G401 (cell line): Measurements from ENCODE around the gene NELFB. TPM values are rescaled to one million over a fixed set of nuclear protein-coding genes. Genes with fewer than 3 reads are reported as not detected.

Experiments
- DNase-seq: peaks from one replicate; pipeline ENCODE4 v3.0.0-alpha.2; 2015; ENCODE audit warnings: low spot score
- in situ Hi-C: cut with HindIII; loops from 2 replicates; pipeline ENCODE4 v1.10.0; 2016; ENCODE audit warnings: low sequenced_read_pairs, mixed read lengths
- total RNA-seq: library from RNA; depleted of rRNA; stranded (reverse); fragments of >200 nt; shearing (Covaris generic); gene quantifications from 2 replicates; pipeline ENCODE4 v1.2.3, GENCODE V29; 2014; rRNA removed

NELFB gene
- total RNA-seq: 93.6 and 118 TPM in 2 replicates

GRCh38 chr9:137254624-137255447 is at the start of gene NELFB:
Gene NELFB, plus strand, starts transcription at chr9:137255327.
- in situ Hi-C loops: no loop called here

GRCh38 chr9:137206602-137207001 is 48.5 kb upstream of the NELFB start:
- DNase-seq: no peak
- in situ Hi-C loops: no loop called here

More at GRCh38 chr9:137254624-137255447, at the start of gene NELFB:
- peak; percentile 85 for DNase-seq

GRCh38 chr9:137211532-137211931 is 43.6 kb upstream of the NELFB start:
- in situ Hi-C loops: no loop called here
- DNase-seq: no peak

- DNase-seq: no peak
- in situ Hi-C loops: no loop called here
Observed at GRCh38 chr9:137212520-137212919, 42.6 kb upstream of the NELFB start.

GRCh38 chr9:137213160-137214060 is 41.7 kb upstream of the NELFB start:
- no peak for DNase-seq
- in situ Hi-C loops: no loop called here

GRCh38 chr9:137214620-137215019 is 40.5 kb upstream of the NELFB start:
- no peak for DNase-seq
- in situ Hi-C loops: no loop called here

GRCh38 chr9:137215196-137215986 is 39.7 kb upstream of the NELFB start:
- in situ Hi-C loops: no loop called here
- no peak for DNase-seq

- no peak for DNase-seq
- in situ Hi-C loops: no loop called here
Observed at GRCh38 chr9:137216188-137216965, 38.8 kb upstream of the NELFB start.

GRCh38 chr9:137217276-137218211 is 37.6 kb upstream of the NELFB start:
- in situ Hi-C loops: no loop called here
- no peak for DNase-seq

GRCh38 chr9:137218212-137218753 is 36.8 kb upstream of the NELFB start:
- in situ Hi-C loops: no loop called here
- DNase-seq: no peak

- no peak for DNase-seq
- in situ Hi-C loops: no loop called here
Observed at GRCh38 chr9:137218754-137219271, 36.3 kb upstream of the NELFB start.

GRCh38 chr9:137219757-137220316 is 35.3 kb upstream of the NELFB start:
- no peak for DNase-seq
- in situ Hi-C loops: no loop called here

GRCh38 chr9:137220317-137221094 is 34.6 kb upstream of the NELFB start:
- in situ Hi-C loops: no loop called here
- no peak for DNase-seq

GRCh38 chr9:137221095-137221505 is 34.0 kb upstream of the NELFB start:
- in situ Hi-C loops: no loop called here
- no peak for DNase-seq

GRCh38 chr9:137221506-137222111 is 33.5 kb upstream of the NELFB start:
- in situ Hi-C loops: no loop called here
- DNase-seq: no peak
